PFSK-1 (cell line): ENCODE results near the gene CNTN3.

Experiments used
- FOXP2 ChIP-seq: optimal IDR thresholded peaks from 2 replicates; pipeline ENCODE3; 2011; ENCODE audit warnings: borderline replicate concordance, control low read depth, inconsistent platforms; ENCODE audit not compliant: insufficient read depth; ENCODE audit errors: extremely low read length, extremely low read depth
- POLR2AphosphoS5 ChIP-seq: IDR thresholded peaks from 2 replicates; pipeline ENCODE4 v1.6.1; 2012; ENCODE audit warnings: low read depth, mild to moderate bottlenecking, control low read depth, low read length, moderate library complexity
- SIN3A ChIP-seq: IDR thresholded peaks from 2 replicates; pipeline ENCODE4 v1.6.1; 2012; ENCODE audit warnings: mild to moderate bottlenecking, low read length, moderate library complexity, borderline replicate concordance; ENCODE audit not compliant: insufficient read depth
- TAF1 ChIP-seq: IDR thresholded peaks from 2 replicates; pipeline ENCODE4 v1.6.1; 2012; ENCODE audit warnings: low read length, control low read depth, borderline replicate concordance; ENCODE audit not compliant: insufficient read depth
- TF ChIP-seq, protein P1 (sequence below), 2 experiments: IDR thresholded peaks; 2 replicates each; pipeline versions ENCODE4 v1.6.1 to v1.8.0; 2011 to 2012; ENCODE audit warnings: low read depth in 2 of 2, low read length in 2 of 2, control low read depth in 1 of 2, inconsistent platforms in 1 of 2, mild to moderate bottlenecking in 1 of 2, moderate library complexity in 1 of 2; ENCODE audit not compliant: insufficient read depth in 1 of 2

DNA sequence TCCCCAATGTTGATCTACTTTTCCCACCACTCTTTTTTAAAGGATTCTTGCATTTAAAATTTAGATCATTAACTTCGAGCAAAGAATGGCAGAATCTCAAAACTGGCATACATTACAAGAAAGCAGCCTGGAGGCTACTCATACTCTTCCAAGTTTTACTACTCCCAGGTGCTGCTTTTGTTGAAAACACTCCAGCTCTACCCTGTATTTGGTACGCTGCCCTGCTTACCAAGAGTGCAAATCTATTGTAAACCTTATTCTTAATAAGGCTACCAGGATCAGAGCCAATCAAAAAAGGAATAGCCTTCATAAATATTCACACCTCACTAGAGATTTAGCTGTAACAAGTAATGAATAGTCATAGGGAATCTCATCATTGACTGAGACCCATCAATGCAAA, 11.6 kb upstream of the CNTN3 start:
- no peak for TF ChIP-seq SIN3A
- TF ChIP-seq POLR2AphosphoS5: no peak
- TF ChIP-seq, protein P1, sequence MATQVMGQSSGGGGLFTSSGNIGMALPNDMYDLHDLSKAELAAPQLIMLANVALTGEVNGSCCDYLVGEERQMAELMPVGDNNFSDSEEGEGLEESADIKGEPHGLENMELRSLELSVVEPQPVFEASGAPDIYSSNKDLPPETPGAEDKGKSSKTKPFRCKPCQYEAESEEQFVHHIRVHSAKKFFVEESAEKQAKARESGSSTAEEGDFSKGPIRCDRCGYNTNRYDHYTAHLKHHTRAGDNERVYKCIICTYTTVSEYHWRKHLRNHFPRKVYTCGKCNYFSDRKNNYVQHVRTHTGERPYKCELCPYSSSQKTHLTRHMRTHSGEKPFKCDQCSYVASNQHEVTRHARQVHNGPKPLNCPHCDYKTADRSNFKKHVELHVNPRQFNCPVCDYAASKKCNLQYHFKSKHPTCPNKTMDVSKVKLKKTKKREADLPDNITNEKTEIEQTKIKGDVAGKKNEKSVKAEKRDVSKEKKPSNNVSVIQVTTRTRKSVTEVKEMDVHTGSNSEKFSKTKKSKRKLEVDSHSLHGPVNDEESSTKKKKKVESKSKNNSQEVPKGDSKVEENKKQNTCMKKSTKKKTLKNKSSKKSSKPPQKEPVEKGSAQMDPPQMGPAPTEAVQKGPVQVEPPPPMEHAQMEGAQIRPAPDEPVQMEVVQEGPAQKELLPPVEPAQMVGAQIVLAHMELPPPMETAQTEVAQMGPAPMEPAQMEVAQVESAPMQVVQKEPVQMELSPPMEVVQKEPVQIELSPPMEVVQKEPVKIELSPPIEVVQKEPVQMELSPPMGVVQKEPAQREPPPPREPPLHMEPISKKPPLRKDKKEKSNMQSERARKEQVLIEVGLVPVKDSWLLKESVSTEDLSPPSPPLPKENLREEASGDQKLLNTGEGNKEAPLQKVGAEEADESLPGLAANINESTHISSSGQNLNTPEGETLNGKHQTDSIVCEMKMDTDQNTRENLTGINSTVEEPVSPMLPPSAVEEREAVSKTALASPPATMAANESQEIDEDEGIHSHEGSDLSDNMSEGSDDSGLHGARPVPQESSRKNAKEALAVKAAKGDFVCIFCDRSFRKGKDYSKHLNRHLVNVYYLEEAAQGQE (IDR thresholded peaks at IDR 0.05; ENCODE audit: insufficient read depth in 1 of 2, low read depth in 2 of 2, low read length in 2 of 2): no peak
- TF ChIP-seq FOXP2: no peak
- no peak for TF ChIP-seq TAF1
